GM18951 (cell line): Measurements from ENCODE around the gene CLEC4M.
"Not testable (repeated sequence)": the region's sequence is repeated elsewhere in the genome, so short reads cannot be mapped to it uniquely, and the experiment has no call there.

Experiments
- POLR2A ChIP-seq: IDR thresholded peaks from 4 replicates; pipeline ENCODE4 v1.6.1; 2011; ENCODE audit warnings: mild to moderate bottlenecking; ENCODE audit not compliant: insufficient read length, insufficient read depth; ENCODE audit errors: extremely low read depth
- in situ Hi-C: fragments of 300-500 bp; cut with MboI; formaldehyde crosslinking; loops from one replicate; pipeline ENCODE4 v1.12.0; 2022; ENCODE audit warnings: low sequenced_read_pairs, mixed read lengths, inconsistent platforms; ENCODE audit not compliant: unreplicated experiment

The CLEC4M gene

GRCh38 chr19:7746903-7747884 lies 15.8 kb upstream of the CLEC4M start, which contains the start of gene CD209:
CD209 (minus strand) TSS chr19:7747534; CDS start chr19:7747511, 23 bp downstream.
- no peak for TF ChIP-seq POLR2A
- in situ Hi-C loops: no loop called here

- in situ Hi-C loops: no loop called here
- no peak for TF ChIP-seq POLR2A
Observed at GRCh38 chr19:7748171-7748570, 14.9 kb upstream of the CLEC4M start.

DNA sequence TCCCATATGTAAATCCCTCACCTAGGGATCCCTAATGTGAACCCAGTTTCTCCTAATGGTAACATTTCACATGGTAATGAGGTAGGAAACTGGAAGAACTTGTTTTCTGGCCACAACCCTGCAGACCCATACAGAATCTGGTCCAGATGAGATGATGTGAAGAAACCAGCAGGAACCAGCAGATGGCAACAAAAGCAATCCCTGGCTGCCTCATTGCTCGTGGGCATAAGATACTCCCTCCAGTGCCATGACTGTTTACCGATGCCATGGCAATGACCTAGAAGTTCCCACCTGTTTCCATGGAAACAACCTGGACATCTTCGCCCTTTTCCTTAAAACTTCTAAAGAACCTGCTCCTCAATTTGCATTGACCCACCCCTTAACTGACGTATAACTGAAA lies 14.3 kb upstream of the CLEC4M start:
- in situ Hi-C loops: no loop called here
- TF ChIP-seq POLR2A: no peak

- in situ Hi-C loops: no loop called here
- no peak for TF ChIP-seq POLR2A
Observed at GRCh38 chr19:7751157-7751783, 11.8 kb upstream of the CLEC4M start.

GRCh38 chr19:7756258-7756657 lies 6.8 kb upstream of the CLEC4M start:
- no peak for TF ChIP-seq POLR2A
- in situ Hi-C loops: no loop called here

- in situ Hi-C loops: no loop called here
- no peak for TF ChIP-seq POLR2A
Observed at GRCh38 chr19:7757358-7757757, 5.7 kb upstream of the CLEC4M start.

GRCh38 chr19:7759156-7759555 lies 3.9 kb upstream of the CLEC4M start:
- in situ Hi-C loops: no loop called here
- TF ChIP-seq POLR2A: no peak

- no peak for TF ChIP-seq POLR2A
- in situ Hi-C loops: no loop called here
Observed at GRCh38 chr19:7763696-7764095, 653 bp downstream of the CLEC4M start.

DNA sequence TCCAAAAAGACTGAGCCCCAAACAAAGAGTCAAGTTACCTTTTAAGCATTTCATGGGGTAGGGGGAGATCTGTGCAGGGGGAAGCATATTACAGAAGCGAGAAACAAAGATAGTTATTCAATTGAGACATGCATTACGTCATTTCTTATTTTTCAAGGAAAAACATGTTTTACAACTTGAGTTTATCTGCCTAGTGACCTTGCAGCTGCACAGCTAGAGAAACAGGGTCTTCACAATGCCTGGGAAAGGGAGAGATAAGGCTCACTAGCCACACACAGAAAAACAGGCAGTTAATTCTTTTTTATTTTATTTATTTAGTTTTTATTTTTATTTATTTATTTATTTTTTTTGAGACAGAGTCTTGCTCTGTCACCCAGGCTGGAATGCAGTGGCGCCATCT lies 1.1 kb downstream of the CLEC4M start:
- in situ Hi-C loops: not testable (repeated sequence)

DNA sequence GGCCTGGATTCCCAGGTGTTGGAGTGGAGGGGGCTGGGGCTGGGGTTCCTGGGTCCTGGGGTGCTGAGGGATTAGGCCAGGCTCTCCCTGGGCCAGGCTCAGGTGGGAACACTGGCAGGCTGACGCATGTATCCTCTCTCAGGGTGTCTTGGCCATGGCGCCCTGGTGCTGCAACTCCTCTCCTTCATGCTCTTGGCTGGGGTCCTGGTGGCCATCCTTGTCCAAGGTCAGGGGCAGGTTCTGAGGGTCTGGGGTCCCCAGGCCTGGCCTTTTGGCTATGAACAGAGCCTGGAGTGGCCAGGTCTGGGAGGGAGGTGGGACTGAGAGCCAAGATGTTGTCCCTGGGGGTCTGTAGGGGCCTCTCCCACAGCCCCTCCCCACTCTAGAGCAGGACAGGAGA lies 2.0 kb downstream of the CLEC4M start:
- in situ Hi-C loops: not testable (repeated sequence)

DNA sequence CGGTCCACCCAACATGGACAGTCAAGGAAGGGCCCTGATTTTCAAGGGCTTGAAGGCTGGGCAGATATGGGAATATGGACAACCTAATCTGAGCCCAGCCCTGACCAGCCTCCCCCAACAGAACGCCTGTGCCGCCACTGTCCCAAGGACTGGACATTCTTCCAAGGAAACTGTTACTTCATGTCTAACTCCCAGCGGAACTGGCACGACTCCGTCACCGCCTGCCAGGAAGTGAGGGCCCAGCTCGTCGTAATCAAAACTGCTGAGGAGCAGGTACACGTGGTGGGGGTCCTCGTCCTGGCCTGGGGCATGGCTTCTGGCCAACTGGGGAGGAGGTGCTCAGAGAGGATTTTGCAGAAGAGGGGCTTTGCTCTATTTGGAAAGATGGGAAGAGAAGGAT lies 3.5 kb downstream of the CLEC4M start:
- in situ Hi-C loops: no loop called here

DNA sequence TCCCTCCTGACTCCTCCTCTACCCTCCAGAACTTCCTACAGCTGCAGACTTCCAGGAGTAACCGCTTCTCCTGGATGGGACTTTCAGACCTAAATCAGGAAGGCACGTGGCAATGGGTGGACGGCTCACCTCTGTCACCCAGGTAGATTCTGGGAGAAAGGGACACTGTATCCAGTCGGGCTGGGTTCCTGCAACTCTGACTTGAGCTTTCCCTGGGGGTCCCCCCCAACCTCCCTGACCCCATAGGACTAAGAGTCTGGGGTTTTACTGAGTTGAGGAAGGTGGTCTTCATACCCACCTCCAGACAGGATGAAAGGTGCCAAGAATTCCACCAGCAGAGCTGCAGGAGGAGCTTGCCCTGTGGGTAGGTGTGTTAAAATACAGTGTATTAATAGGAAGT lies 4.4 kb downstream of the CLEC4M start:
- in situ Hi-C loops: no loop called here

More for the DNA sequence above, 3.5 kb downstream of the CLEC4M start:
- no peak for TF ChIP-seq POLR2A

GRCh38 chr19:7769171-7769570 lies 6.1 kb downstream of the CLEC4M start:
- TF ChIP-seq POLR2A: no peak
- in situ Hi-C loops: no loop called here

More for the DNA sequence above, 4.4 kb downstream of the CLEC4M start:
- no peak for TF ChIP-seq POLR2A

DNA sequence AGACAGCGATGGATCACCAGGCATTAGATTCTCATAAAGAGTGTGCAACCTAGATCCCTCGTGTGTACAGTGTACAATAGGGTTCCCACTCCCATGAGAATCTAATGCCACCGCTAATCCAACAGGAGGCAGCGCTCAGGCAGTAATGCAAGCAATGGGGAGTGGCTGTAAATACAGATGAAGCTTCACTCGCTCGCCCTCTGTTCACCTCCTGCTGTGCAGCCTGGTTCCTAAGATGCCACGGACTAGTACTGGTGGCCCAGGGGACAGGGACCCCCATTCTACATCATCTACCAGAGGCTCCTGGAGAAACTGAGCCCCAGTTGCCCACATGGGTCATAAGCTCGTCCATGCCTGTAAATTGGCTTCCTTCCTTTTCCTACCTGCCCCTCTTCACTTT lies 8.0 kb downstream of the CLEC4M start:
- no peak for TF ChIP-seq POLR2A
- in situ Hi-C loops: no loop called here
